MV-4-11 (cell line): ENCODE results near the gene MRPL39.

Source experiments
- DNase-seq: peaks from one replicate; lab custom pipeline; 2025; lab: John Stamatoyannopoulos, UW

The MRPL39 gene

GRCh38 chr21:25568246-25568645, 39.0 kb downstream of the MRPL39 start:
- peak; percentile 66 for DNase-seq

- DNase-seq, result no peak
These were observed 39.8 kb downstream of the MRPL39 start for GRCh38 chr21:25567472-25567871.

GRCh38 chr21:25566645-25567044, 40.6 kb downstream of the MRPL39 start:
- DNase-seq, result no peak

GRCh38 chr21:25565272-25566211, 41.7 kb downstream of the MRPL39 start:
- DNase-seq, result no peak

- DNase-seq, result no peak
These were observed 42.8 kb downstream of the MRPL39 start for GRCh38 chr21:25564349-25564948.

- peak; percentile 81 for DNase-seq
These were observed 43.7 kb downstream of the MRPL39 start for GRCh38 chr21:25563361-25564116.

GRCh38 chr21:25562660-25563059, 44.6 kb downstream of the MRPL39 start:
- no peak for DNase-seq

GRCh38 chr21:25561668-25562641, 45.3 kb downstream of the MRPL39 start:
- peak; percentile 92 for DNase-seq

- peak; percentile 36 for DNase-seq
These were observed 46.4 kb downstream of the MRPL39 start for GRCh38 chr21:25560891-25561290.

- peak; percentile 85 for DNase-seq
These were observed 47.0 kb downstream of the MRPL39 start for GRCh38 chr21:25560271-25560685.

- DNase-seq, result peak; percentile 50
These were observed 47.5 kb downstream of the MRPL39 start for GRCh38 chr21:25559746-25560145.

GRCh38 chr21:25558123-25558522, 49.2 kb downstream of the MRPL39 start:
- DNase-seq, result no peak

GRCh38 chr21:25557180-25557579, 50.1 kb downstream of the MRPL39 start:
- peak; percentile 39 for DNase-seq

- DNase-seq, result no peak
These were observed 51.2 kb downstream of the MRPL39 start for GRCh38 chr21:25556091-25556490.

- DNase-seq, result no peak
These were observed 51.8 kb downstream of the MRPL39 start for GRCh38 chr21:25555492-25555891.

GRCh38 chr21:25552856-25553255, 54.4 kb downstream of the MRPL39 start:
- DNase-seq, result no peak

- no peak for DNase-seq
These were observed 55.7 kb downstream of the MRPL39 start for GRCh38 chr21:25551569-25551968.

GRCh38 chr21:25550352-25551120, 56.7 kb downstream of the MRPL39 start:
- DNase-seq, result no peak

- DNase-seq, result no peak
These were observed 66.2 kb downstream of the MRPL39 start for GRCh38 chr21:25541042-25541441.

- no peak for DNase-seq
These were observed 67.7 kb downstream of the MRPL39 start for GRCh38 chr21:25539606-25540005.

GRCh38 chr21:25537174-25537573, 70.1 kb downstream of the MRPL39 start:
- no peak for DNase-seq
